ENCODE data around the gene ING1. TPM values are rescaled to one million over a fixed set of nuclear protein-coding genes. Genes with fewer than 3 reads are reported as not detected.

The ING1 gene
- total and polyA plus RNA-seq, 2 of the 4 experiments (the other 2 are of a cell fraction), result 9.1 to 13.5 TPM

- H4K20me1 ChIP-seq (ENCODE audit: insufficient read depth, low read length), result no peaks in the 10 kb centered on the region
- H3K27me3 ChIP-seq (ENCODE audit: control insufficient read depth, insufficient read depth, low read length), result no peaks in the 10 kb centered on the region
- peak overlapping the region; percentile 33 for H2BK5ac ChIP-seq (ENCODE audit: low read depth, low read length, poor library complexity, severe bottlenecking)
- peak overlapping the region; percentile 8; the same call in 1 of the 2 replicates for H2BK120ac ChIP-seq (ENCODE audit: low read depth, low read length)
- DNase-seq (peak; percentile 72), ATAC-seq (ENCODE audit: low read depth) (no peak)
- dilution Hi-C loops (cut with HindIII; ENCODE audit: low sequenced_read_pairs, unreplicated experiment) (no loop called here), intact Hi-C loops (cut with micrococcal nuclease) (loop anchor here (5.0 kb wide), 2 partner anchors 41 to 44 kb away; no protein-coding TSS in a partner anchor), in situ Hi-C loops (cut with MboI; ENCODE audit: low sequenced_read_pairs) (no loop called here)
- no peak overlapping the region for H3K27ac ChIP-seq (ENCODE audit: insufficient read depth, low read length)
- no peak overlapping the region for H3K4me3 ChIP-seq (ENCODE audit: insufficient read depth, low read depth, low read length)
- no peaks in the 10 kb centered on the region for H3K36me3 ChIP-seq (ENCODE audit: control insufficient read depth, insufficient read depth, low read length)
- WGBS, 2 experiments (ENCODE audit: extremely low coverage in 2 of 2, insufficient read length in 1 of 2), result no CpG with 5 or more reads among the region's 4 CpGs
- H3K4me2 ChIP-seq (ENCODE audit: low read depth, low read length), result no peak overlapping the region
- H4K91ac ChIP-seq (ENCODE audit: insufficient read depth, low read depth, low read length), result peak overlapping the region; percentile 25; the same call in 1 of the 2 replicates
- no peak overlapping the region for H3K56ac ChIP-seq (ENCODE audit: extremely low read depth, insufficient read depth, low read length)
- H3K14ac ChIP-seq (replicated peaks; ENCODE audit: low read depth, low read length), result no peak overlapping the region
- H2AK5ac ChIP-seq (ENCODE audit: low read depth, low read length), result peak overlapping the region; percentile 49; the same call in 1 of the 2 replicates
- H3K9me1 ChIP-seq (ENCODE audit: insufficient read depth, low read length), result peaks cover 10% of the 10 kb centered on the region; the same call in 1 of the 2 replicates
- no peak overlapping the region for H3K23ac ChIP-seq (ENCODE audit: low read depth, low read length)
- ChIA-PET POLR2A (ENCODE audit: unreplicated experiment) (no interaction called here), CTCF (interaction anchor here (0.8 kb wide), 1 partner anchor 43 kb away, joined by 3 read pairs; no protein-coding TSS in a partner anchor)
- H3K18ac ChIP-seq (ENCODE audit: low read depth, low read length), result no peak overlapping the region; the same call in 1 of the 2 replicates
- no TSS peak for BruUV-seq (replicated peaks)
- no peak overlapping the region for H3K9ac ChIP-seq (ENCODE audit: low read depth, low read length)
- no peak for TF ChIP-seq POLR2A (IDR thresholded peaks at IDR 0.05; ENCODE audit: low read depth, low read length)
- TF ChIP-seq MXI1 (IDR thresholded peaks at IDR 0.05; ENCODE audit: borderline replicate concordance, low read depth, low read length), result no peak
- TF ChIP-seq RFX5 (IDR thresholded peaks at IDR 0.05; ENCODE audit: low read depth, low read length), result no peak
- no peak for TF ChIP-seq SMC3 (IDR thresholded peaks at IDR 0.05; ENCODE audit: low read depth, low read length)
- no peak for TF ChIP-seq USF2 (IDR thresholded peaks at IDR 0.05; ENCODE audit: low read depth, low read length)
- TF ChIP-seq FOS (IDR thresholded peaks at IDR 0.05; ENCODE audit: low read depth, low read length), result peak; percentile 55
- TF ChIP-seq CHD1 (IDR thresholded peaks at IDR 0.05; ENCODE audit: low read depth, low read length), result no peak
- peak overlapping the region; percentile 30; the same call in 1 of the 3 replicates for H2BK15ac ChIP-seq (ENCODE audit: low read depth, low read length)
- H3K79me1 ChIP-seq (ENCODE audit: low read depth in 1 of 2, low read length in 2 of 2), result no peaks in the 10 kb centered on the region
- no peak overlapping the region for H2AK9ac ChIP-seq (replicated peaks; ENCODE audit: low read depth, low read length, poor library complexity)
- no peak overlapping the region for H2AFZ ChIP-seq (replicated peaks; ENCODE audit: low read length, poor library complexity)
- 0 out of 2 replicates have a peak overlapping the region, but pooled peaks have one; percentile 5 for H2BK20ac ChIP-seq (ENCODE audit: low read depth, low read length)
- peaks cover 18% of the 10 kb centered on the region for H3K4me1 ChIP-seq (ENCODE audit: control insufficient read depth, insufficient read depth, low read length)
- H3K4ac ChIP-seq (ENCODE audit: low read depth, low read length), result peak overlapping the region; percentile 50; the same call in 1 of the 2 replicates
- H3K9me3 ChIP-seq (ENCODE audit: control insufficient read depth, insufficient read depth, low read length), result 0 out of 2 replicates have a peak, but pooled peaks cover 2% of the 10 kb centered on the region
- H4K5ac ChIP-seq (ENCODE audit: low read depth, low read length), result peak overlapping the region; percentile 49
- H4K8ac ChIP-seq (ENCODE audit: low read depth in 2 of 2, low read length in 2 of 2), result no peak overlapping the region
Measured at GRCh38 chr13:110758195-110758805, 44.8 kb downstream of the ING1 start.

Measured in IMR-90 (cell line).